ENCODE results near the gene DDX42.

The DDX42 gene

DNA sequence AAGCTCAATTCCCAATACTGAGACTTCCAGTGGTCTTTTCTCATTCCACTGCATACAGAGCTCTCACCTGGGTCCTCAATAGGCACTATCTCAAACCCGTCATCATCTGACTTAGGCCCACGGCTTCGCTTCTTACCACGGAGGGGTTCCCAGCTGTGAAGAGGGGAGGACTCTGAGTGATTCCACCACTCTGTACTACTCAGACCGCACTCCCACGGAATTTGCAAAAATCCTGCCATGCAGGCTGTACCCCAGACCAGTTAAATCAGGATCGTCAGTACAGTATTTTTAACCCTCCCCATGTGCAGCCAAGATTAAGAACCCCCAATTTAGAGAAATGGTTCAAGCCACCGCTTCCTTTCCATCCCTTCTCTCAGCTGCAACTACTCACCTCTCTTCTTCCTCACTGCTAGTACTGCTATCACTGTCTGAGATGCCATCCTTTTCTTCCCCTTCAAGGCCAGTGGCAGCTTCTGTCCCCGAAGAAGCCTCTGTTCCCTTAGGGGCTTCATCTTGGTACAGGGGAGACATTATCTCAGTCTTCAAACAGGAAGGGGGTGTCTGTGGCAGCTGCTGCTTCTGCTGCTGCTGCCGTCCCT, 47.1 kb downstream of the DDX42 start:
- no peak overlapping the region for H3K4me2 ChIP-seq (ENCODE audit: low read length)
- peaks cover 52% of the 10 kb centered on the region for H3K79me2 ChIP-seq (ENCODE audit: control insufficient read depth, low read length)
- no peaks in the 10 kb centered on the region for H3K9me2 ChIP-seq (replicated peaks; ENCODE audit: control insufficient read depth, low read length)
- no peak overlapping the region for H3K4me3 ChIP-seq (ENCODE audit: low read length)
- H3K36me3 ChIP-seq (ENCODE audit: control insufficient read depth, low read length) = peaks cover 96% of the 10 kb centered on the region
- H4K20me1 ChIP-seq (ENCODE audit: control insufficient read depth, insufficient read depth, low read depth, low read length) = peaks cover 6% of the 10 kb centered on the region; the same call in 1 of the 2 replicates
- peaks cover 26% of the 10 kb centered on the region for H3K4me1 ChIP-seq (ENCODE audit: control insufficient read depth, low read length)
- no peak overlapping the region for H3K27ac ChIP-seq (ENCODE audit: low read depth, low read length)
- TF ChIP-seq EZH2phosphoT487 (IDR thresholded peaks at IDR 0.05; ENCODE audit: borderline replicate concordance, low read length) = no peak
- TF ChIP-seq, protein P1, sequence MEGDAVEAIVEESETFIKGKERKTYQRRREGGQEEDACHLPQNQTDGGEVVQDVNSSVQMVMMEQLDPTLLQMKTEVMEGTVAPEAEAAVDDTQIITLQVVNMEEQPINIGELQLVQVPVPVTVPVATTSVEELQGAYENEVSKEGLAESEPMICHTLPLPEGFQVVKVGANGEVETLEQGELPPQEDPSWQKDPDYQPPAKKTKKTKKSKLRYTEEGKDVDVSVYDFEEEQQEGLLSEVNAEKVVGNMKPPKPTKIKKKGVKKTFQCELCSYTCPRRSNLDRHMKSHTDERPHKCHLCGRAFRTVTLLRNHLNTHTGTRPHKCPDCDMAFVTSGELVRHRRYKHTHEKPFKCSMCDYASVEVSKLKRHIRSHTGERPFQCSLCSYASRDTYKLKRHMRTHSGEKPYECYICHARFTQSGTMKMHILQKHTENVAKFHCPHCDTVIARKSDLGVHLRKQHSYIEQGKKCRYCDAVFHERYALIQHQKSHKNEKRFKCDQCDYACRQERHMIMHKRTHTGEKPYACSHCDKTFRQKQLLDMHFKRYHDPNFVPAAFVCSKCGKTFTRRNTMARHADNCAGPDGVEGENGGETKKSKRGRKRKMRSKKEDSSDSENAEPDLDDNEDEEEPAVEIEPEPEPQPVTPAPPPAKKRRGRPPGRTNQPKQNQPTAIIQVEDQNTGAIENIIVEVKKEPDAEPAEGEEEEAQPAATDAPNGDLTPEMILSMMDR (IDR thresholded peaks at IDR 0.05; ENCODE audit: low read depth, low read length, poor library complexity, severe bottlenecking) = no peak
- no peaks in the 10 kb centered on the region for H3K27me3 ChIP-seq (ENCODE audit: control insufficient read depth, low read length)
- no peaks in the 10 kb centered on the region for H3K9me3 ChIP-seq (ENCODE audit: control insufficient read depth, insufficient read depth, low read length)
- H3F3A ChIP-seq (ENCODE audit: control insufficient read depth, insufficient read depth) = peaks cover 34% of the 10 kb centered on the region

DNA sequence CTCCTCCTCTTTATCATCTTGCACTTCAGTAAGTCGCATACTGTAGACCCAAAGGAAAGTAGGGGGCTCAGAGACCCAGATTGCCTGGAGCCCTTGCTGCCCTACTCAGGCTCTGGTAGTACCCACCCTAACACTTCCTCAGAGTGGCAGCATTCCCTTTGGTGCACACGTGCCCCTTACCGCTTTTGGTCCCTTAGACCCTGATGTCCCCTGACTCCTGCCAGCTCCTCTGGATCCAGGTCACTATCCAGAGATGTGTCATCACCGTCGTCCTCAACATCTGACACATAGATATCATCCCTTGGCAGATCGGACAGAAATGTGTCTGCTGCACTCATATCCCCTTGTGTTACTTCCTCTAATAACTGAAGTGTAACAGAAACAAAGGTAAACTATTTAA, 47.8 kb downstream of the DDX42 start:
- Histone ChIP-seq H3F3A (ENCODE audit: control insufficient read depth, insufficient read depth) (peaks cover 26% of the 10 kb centered on the region), H3K9me3 (ENCODE audit: control insufficient read depth, insufficient read depth, low read length) (no peaks in the 10 kb centered on the region), H3K79me2 (ENCODE audit: control insufficient read depth, low read length) (peaks cover 59% of the 10 kb centered on the region), H3K36me3 (ENCODE audit: control insufficient read depth, low read length) (peaks cover 93% of the 10 kb centered on the region), H3K27me3 (ENCODE audit: control insufficient read depth, low read length) (no peaks in the 10 kb centered on the region), H3K4me3 (ENCODE audit: low read length) (no peak overlapping the region), H4K20me1 (ENCODE audit: control insufficient read depth, insufficient read depth, low read depth, low read length) (peaks cover 6% of the 10 kb centered on the region; the same call in 1 of the 2 replicates), H3K9me2 (replicated peaks; ENCODE audit: control insufficient read depth, low read length) (no peaks in the 10 kb centered on the region), H3K4me2 (ENCODE audit: low read length) (no peak overlapping the region), H3K27ac (ENCODE audit: low read depth, low read length) (0 out of 2 replicates have a peak overlapping the region, but pooled peaks have one; percentile 8), H3K4me1 (ENCODE audit: control insufficient read depth, low read length) (peaks cover 27% of the 10 kb centered on the region)
- TF ChIP-seq EZH2phosphoT487 (IDR thresholded peaks at IDR 0.05; ENCODE audit: borderline replicate concordance, low read length) = no peak
- TF ChIP-seq, protein P1 (IDR thresholded peaks at IDR 0.05; ENCODE audit: low read depth, low read length, poor library complexity, severe bottlenecking) = no peak

DNA sequence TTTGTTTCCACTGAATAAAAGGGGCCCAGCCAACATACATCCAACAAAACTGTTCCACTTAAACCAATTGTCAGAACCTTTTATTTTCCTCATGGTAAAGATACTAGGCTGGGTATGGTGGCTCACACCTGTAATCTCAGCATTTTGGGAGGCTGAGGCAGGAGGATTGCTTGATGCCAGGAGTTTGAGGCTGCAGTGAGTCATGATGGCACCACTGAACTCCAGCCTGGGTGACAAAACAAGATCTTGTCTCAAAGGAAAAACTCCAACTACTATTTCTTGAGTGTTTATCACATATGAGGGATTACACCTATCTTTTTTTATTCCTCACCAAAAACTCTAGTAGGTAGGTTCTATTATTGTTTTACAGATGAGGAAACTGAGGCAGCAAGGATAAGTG, 48.6 kb downstream of the DDX42 start:
- no peak for TF ChIP-seq EZH2phosphoT487 (IDR thresholded peaks at IDR 0.05; ENCODE audit: borderline replicate concordance, low read length)
- TF ChIP-seq, protein P1 (IDR thresholded peaks at IDR 0.05; ENCODE audit: low read depth, low read length, poor library complexity, severe bottlenecking) = no peak
- peaks cover 6% of the 10 kb centered on the region; the same call in 1 of the 2 replicates for H4K20me1 ChIP-seq (ENCODE audit: control insufficient read depth, insufficient read depth, low read depth, low read length)
- peaks cover 22% of the 10 kb centered on the region for H3F3A ChIP-seq (ENCODE audit: control insufficient read depth, insufficient read depth)
- H3K4me2 ChIP-seq (ENCODE audit: low read length) = no peak overlapping the region
- no peak overlapping the region for H3K27ac ChIP-seq (ENCODE audit: low read depth, low read length)
- peaks cover 61% of the 10 kb centered on the region for H3K79me2 ChIP-seq (ENCODE audit: control insufficient read depth, low read length)
- H3K9me3 ChIP-seq (ENCODE audit: control insufficient read depth, insufficient read depth, low read length) = no peaks in the 10 kb centered on the region
- no peak overlapping the region for H3K4me3 ChIP-seq (ENCODE audit: low read length)
- no peaks in the 10 kb centered on the region for H3K27me3 ChIP-seq (ENCODE audit: control insufficient read depth, low read length)
- H3K36me3 ChIP-seq (ENCODE audit: control insufficient read depth, low read length) = peaks cover 86% of the 10 kb centered on the region
- no peaks in the 10 kb centered on the region for H3K9me2 ChIP-seq (replicated peaks; ENCODE audit: control insufficient read depth, low read length)
- peaks cover 27% of the 10 kb centered on the region for H3K4me1 ChIP-seq (ENCODE audit: control insufficient read depth, low read length)

Measured in DOHH2 (cell line).